K562 (cell line): ENCODE data around the gene METTL25B. TPM values are rescaled to one million over a fixed set of nuclear protein-coding genes. Genes with fewer than 3 reads are reported as not detected.

ENCODE experiments used
- CBX1 ChIP-seq: sonication (generic); IDR thresholded peaks from 2 replicates; pipeline ENCODE4 v1.6.1; 2016; ENCODE audit warnings: antibody characterized with exemption, low read depth, mild to moderate bottlenecking
- CXXC5 ChIP-seq: fragments of 250-450 bp; sonication (Bioruptor Pico); IDR thresholded peaks from 2 replicates; pipeline ENCODE4 v1.8.0; 2022; ENCODE audit warnings: inconsistent platforms, mild to moderate bottlenecking, moderate library complexity
- FOSL1 ChIP-seq: fragments of 200-800 bp; sonication (Bioruptor generic); conservative IDR thresholded peaks from 2 replicates; pipeline ENCODE4 v1.6.1; 2016; ENCODE audit warnings: missing genetic modification characterization, missing compliant biosample characterization
- HDAC1 ChIP-seq, 2 experiments: fragments of 450-650 bp; IDR thresholded peaks; 2 replicates each; pipeline ENCODE4 v1.6.1; 2016 to 2017; ENCODE audit warnings: inconsistent platforms in 1 of 2, mild to moderate bottlenecking in 1 of 2, moderate library complexity in 1 of 2
- HNRNPLL ChIP-seq: fragments of 200-400 bp; formaldehyde crosslinking; IDR thresholded peaks from 2 replicates; pipeline ENCODE4 v1.6.1; 2017; ENCODE audit warnings: low read length, low read depth, mild to moderate bottlenecking; ENCODE audit not compliant: poor library complexity, severe bottlenecking
- IRF9 ChIP-seq: fragments of 450-650 bp; IDR thresholded peaks from 2 replicates; pipeline ENCODE4 v1.6.1; 2016; ENCODE audit warnings: missing biosample characterization, missing genetic modification characterization
- MAX ChIP-seq: sonication (generic); formaldehyde crosslinking; IDR thresholded peaks from 2 replicates; pipeline ENCODE4 v1.9.0; 2022; ENCODE audit warnings: mild to moderate bottlenecking, missing genetic modification reagents
- RBM15 ChIP-seq: fragments of 200-400 bp; formaldehyde crosslinking; IDR thresholded peaks from 2 replicates; pipeline ENCODE4 v1.6.1; 2018; ENCODE audit warnings: mild to moderate bottlenecking, low read length, moderate library complexity; ENCODE audit not compliant: insufficient read depth
- SRSF7 ChIP-seq: fragments of 200-400 bp; formaldehyde crosslinking; optimal IDR thresholded peaks from 2 replicates; pipeline ENCODE3; 2017; ENCODE audit warnings: mild to moderate bottlenecking, low read depth, low read length
- TBP ChIP-seq: optimal IDR thresholded peaks from 2 replicates; pipeline ENCODE3; 2011; ENCODE audit warnings: low read depth, low read length, improper control_type of control experiment
- ZNF511 ChIP-seq: sonication (generic); formaldehyde crosslinking; IDR thresholded peaks from 2 replicates; pipeline ENCODE4 v1.8.0; 2022; ENCODE audit warnings: mild to moderate bottlenecking, missing genetic modification reagents
- ZNF592 ChIP-seq: fragments of 450-650 bp; IDR thresholded peaks from 2 replicates; pipeline ENCODE4 v1.6.1; 2017; ENCODE audit warnings: antibody characterized with exemption, mild to moderate bottlenecking
- ZNF668 ChIP-seq: fragments of 250-450 bp; sonication (Bioruptor Pico); IDR thresholded peaks from 2 replicates; pipeline ENCODE4 v1.8.0; 2022; ENCODE audit warnings: mild to moderate bottlenecking, inconsistent platforms
- polyA plus RNA-seq, 8 experiments: library from polyadenylated mRNA; depleted of rRNA in 4 of 8; stranded (reverse) in 5 of 8; unstranded in 3 of 8; fragments of >200 nt; fragmentation: Nextera tagmentation in 2 of 8; fragmentation: Illumina TruSeq in 1 of 8; extraction: Ambion mirVana in 2 of 8; extraction: Trizol in 1 of 8; gene quantifications; 2 replicates each; pipeline versions ENCODE4 v1.2.1 to v1.2.3, GENCODE V29; 2011 to 2014; ENCODE audit warnings: inconsistent platforms in 1 of 8, missing spikeins in 1 of 8
- total RNA-seq, 7 experiments: library from RNA; depleted of rRNA in 6 of 7; stranded (reverse); fragments of >200 nt in 6 of 7; fragmentation: Illumina TruSeq in 2 of 7; extraction: Trizol in 2 of 7; gene quantifications; 2 replicates each; pipeline versions ENCODE4 v1.2.1 to v1.2.3, GENCODE V29; 2011 to 2021; ENCODE audit warnings: low replicate concordance in 1 of 7
- TF ChIP-seq, protein P1 (sequence below): fragments of 450-650 bp; IDR thresholded peaks from 2 replicates; pipeline ENCODE4 v1.6.1; 2016; ENCODE audit warnings: mild to moderate bottlenecking
- TF ChIP-seq, protein P2 (sequence below): sonication (generic); formaldehyde crosslinking; IDR thresholded peaks from 2 replicates; pipeline ENCODE4 v1.8.0; 2022; ENCODE audit warnings: missing genetic modification reagents, mild to moderate bottlenecking, borderline replicate concordance

Gene METTL25B
- total and polyA plus RNA-seq, 9 of the 15 experiments (the other 6 are each of a cell fraction or from before 2014, with no cell fraction given) = 7.7 to 48.3 (median 33.1) TPM

GRCh38 chr1:156772222-156772621, 44.0 kb downstream of the METTL25B start (continued):
- TF ChIP-seq, protein P1, sequence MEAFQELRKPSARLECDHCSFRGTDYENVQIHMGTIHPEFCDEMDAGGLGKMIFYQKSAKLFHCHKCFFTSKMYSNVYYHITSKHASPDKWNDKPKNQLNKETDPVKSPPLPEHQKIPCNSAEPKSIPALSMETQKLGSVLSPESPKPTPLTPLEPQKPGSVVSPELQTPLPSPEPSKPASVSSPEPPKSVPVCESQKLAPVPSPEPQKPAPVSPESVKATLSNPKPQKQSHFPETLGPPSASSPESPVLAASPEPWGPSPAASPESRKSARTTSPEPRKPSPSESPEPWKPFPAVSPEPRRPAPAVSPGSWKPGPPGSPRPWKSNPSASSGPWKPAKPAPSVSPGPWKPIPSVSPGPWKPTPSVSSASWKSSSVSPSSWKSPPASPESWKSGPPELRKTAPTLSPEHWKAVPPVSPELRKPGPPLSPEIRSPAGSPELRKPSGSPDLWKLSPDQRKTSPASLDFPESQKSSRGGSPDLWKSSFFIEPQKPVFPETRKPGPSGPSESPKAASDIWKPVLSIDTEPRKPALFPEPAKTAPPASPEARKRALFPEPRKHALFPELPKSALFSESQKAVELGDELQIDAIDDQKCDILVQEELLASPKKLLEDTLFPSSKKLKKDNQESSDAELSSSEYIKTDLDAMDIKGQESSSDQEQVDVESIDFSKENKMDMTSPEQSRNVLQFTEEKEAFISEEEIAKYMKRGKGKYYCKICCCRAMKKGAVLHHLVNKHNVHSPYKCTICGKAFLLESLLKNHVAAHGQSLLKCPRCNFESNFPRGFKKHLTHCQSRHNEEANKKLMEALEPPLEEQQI = no peak
- TF ChIP-seq MAX (no peak), HNRNPLL (no peak), ZNF592 (no peak), TBP (no peak), CXXC5 (CRISPR knock-in tag) (no peak), FOSL1 (tag) (no peak), CBX1 (no peak), HDAC1 (IDR thresholded peaks at IDR 0.05) (no peak), ZNF668 (CRISPR knock-in tag) (no peak), SRSF7 (no peak), IRF9 (tag) (no peak), RBM15 (no peak), ZNF511 (no peak)
- TF ChIP-seq, protein P2, sequence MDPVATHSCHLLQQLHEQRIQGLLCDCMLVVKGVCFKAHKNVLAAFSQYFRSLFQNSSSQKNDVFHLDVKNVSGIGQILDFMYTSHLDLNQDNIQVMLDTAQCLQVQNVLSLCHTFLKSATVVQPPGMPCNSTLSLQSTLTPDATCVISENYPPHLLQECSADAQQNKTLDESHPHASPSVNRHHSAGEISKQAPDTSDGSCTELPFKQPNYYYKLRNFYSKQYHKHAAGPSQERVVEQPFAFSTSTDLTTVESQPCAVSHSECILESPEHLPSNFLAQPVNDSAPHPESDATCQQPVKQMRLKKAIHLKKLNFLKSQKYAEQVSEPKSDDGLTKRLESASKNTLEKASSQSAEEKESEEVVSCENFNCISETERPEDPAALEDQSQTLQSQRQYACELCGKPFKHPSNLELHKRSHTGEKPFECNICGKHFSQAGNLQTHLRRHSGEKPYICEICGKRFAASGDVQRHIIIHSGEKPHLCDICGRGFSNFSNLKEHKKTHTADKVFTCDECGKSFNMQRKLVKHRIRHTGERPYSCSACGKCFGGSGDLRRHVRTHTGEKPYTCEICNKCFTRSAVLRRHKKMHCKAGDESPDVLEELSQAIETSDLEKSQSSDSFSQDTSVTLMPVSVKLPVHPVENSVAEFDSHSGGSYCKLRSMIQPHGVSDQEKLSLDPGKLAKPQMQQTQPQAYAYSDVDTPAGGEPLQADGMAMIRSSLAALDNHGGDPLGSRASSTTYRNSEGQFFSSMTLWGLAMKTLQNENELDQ (CRISPR knock-in tag) = no peak
